GM18499 (cell line): ENCODE measurements around the gene RPSA.
"Not testable (repeated sequence)": the region's sequence is repeated elsewhere in the genome, so short reads cannot be mapped to it uniquely, and the experiment has no call there.

Experiments used
- ATAC-seq: cut with Tn5 transposase; IDR thresholded peaks from one replicate; pipeline ENCODE4 v1.9.1; 2021; ENCODE audit warnings: moderate number of reproducible peaks; ENCODE audit not compliant: insufficient read depth, unreplicated experiment

RPSA gene

DNA sequence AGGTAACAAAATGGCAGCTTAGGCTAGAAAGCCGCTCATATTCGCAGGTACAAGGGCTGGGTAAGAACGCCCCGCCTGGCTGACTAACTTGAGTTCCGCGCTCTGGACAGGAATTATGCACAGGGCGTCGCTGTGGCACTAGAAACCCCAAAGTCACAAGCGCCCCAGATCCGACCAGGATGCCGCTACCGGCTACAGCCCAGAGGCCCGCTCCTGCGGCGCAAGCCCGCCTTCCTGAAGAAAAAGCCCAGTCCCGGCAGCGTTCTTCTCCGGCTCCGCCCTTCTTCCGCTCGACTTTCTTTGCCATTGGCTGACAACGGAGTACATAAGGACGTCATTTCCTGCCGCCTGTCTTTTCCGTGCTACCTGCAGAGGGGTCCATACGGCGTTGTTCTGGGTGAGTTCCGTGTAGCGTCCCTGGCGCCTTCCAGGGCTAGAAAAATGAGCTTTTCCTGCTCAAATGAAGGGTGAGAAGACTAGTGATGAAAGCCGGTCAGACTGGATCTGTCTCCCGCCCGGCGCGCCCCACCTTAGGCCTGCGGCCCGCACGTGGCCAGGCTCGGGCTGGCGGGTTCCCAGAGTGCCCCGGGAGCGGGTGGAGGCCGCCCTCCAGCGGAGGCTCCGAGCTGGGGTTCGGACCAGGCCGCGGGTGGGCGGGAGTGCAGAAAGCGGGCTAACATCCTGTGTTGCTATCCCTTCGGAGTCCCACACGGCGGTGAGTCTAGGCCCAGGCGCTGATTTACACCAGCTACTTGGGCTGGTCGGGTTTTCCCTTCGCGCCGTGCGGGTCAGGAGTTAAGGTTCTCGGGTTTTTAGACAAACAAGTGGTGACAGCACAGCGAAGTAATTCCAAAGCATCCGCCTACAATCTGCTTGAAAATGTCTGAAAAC lies at the start of gene RPSA:
RPSA (plus strand) TSS at position 353 of the 891 bp plus-strand sequence. CDS start 934 bp downstream, outside the sequence.
- peak; percentile 76 for ATAC-seq

DNA sequence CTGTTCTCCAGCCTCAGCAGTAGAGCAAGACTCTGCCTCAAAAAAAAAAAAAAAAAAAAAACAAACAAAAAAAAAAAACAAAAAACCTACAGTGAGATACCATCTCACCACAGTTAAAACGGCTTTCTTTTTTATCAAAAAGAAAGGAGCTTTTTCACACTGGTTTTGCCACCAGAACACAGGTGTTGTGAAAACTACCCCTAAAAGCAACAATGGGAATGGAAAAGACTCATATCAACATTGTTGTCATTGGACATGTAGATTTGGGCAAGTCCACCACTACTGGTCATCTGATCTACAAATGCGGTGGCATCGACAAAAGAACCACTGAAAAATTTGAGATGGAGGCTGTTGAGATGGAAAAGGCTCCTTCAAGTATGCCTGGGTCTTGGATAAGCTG lies 48.2 kb upstream of the RPSA start:
- ATAC-seq: no peak

DNA sequence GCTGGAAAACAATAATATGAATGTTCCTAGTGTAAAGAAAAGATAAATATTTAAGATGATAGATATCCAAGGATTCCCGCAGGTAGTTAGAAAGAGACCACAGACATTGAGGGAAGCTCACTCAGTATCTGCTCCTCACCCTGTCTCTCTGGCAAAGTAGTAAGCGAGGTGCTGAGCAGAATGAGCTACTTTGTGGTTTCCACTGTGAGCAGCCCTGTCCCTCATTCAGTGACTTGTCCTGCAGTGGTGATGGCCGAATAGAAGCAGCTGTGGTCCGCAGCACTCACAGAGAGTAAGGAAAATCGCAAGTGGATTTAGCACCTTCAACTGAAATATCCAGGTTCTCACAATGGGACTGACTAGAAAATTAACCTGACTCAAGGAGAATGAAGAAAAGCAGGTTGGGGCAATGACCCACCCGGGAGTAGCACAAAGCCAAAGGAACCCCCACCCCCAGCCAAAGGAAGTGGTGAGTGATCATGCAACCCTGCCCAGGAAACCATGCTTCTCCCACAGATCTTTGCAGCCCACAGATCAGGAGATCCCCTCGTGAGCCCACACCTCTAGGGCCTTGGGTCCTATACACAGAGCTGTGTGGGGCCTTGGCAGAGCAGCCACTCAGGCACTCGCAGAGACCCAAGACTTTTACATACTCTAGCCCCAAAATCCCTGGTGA lies 45.1 kb upstream of the RPSA start:
- ATAC-seq: no peak

DNA sequence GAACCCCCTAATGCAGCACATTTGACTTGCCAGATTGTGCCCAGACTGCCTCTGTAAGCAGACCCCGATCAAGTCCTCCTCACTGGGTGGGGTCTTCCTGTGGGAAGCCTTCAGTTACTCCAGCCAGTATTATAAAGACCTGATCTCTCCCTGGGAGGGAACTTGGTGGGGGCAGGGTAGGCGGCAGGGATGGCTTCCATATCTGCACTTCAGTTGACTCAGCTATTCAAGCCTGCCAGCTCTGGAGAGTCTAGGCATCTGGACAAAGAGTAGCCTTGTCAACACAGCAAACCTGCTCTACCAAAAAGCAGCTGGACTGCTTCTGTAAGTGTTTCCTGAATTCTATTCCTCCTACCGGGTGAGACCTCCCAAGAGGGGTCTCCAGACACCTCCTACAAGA lies 44.3 kb upstream of the RPSA start:
- no peak for ATAC-seq

GRCh38 chr3:39362812-39363211 lies 43.7 kb upstream of the RPSA start:
- ATAC-seq: no peak

- not testable (repeated sequence) for ATAC-seq
These were observed 36.1 kb upstream of the RPSA start for GRCh38 chr3:39370450-39370849.

DNA sequence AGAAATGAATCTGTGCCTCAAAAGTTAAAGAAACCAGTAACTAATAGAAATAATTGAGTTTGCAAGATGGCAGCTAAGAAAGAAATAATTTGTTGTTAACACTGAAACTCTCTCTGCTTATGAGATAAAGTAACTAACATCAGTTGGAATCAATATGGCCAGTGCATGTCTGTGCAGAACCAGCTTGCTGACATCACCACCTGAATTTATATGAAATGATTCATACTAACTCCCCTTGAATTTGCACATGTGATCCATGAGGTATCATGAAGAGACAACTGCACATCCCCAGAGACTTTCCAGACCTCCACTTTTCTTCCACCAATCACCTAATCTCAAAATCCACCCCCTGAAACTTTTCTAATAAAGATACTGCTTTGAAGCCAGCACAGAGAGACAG lies 33.7 kb upstream of the RPSA start:
- no peak for ATAC-seq

- ATAC-seq: no peak
These were observed 29.4 kb upstream of the RPSA start for GRCh38 chr3:39376959-39377634.

DNA sequence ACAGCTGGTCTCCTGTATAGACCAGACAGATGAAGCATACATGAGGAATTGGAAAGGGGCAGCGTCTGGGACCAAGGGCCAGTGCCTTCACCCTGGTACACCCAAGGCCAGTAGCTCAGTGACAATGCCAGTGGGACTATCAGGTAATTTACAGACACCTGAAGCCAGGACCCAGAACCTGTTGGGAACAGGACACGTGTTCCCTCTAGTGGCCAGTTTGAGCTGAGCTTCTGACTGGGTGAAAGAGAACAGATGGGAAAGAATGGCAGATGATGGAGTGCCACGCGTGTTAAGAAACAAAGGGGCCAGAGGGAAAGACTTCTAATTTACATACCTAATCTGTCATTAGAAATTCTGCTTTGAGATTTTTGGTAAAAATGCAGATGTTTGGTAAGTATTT lies 28.4 kb upstream of the RPSA start:
- ATAC-seq: peak; percentile 57

DNA sequence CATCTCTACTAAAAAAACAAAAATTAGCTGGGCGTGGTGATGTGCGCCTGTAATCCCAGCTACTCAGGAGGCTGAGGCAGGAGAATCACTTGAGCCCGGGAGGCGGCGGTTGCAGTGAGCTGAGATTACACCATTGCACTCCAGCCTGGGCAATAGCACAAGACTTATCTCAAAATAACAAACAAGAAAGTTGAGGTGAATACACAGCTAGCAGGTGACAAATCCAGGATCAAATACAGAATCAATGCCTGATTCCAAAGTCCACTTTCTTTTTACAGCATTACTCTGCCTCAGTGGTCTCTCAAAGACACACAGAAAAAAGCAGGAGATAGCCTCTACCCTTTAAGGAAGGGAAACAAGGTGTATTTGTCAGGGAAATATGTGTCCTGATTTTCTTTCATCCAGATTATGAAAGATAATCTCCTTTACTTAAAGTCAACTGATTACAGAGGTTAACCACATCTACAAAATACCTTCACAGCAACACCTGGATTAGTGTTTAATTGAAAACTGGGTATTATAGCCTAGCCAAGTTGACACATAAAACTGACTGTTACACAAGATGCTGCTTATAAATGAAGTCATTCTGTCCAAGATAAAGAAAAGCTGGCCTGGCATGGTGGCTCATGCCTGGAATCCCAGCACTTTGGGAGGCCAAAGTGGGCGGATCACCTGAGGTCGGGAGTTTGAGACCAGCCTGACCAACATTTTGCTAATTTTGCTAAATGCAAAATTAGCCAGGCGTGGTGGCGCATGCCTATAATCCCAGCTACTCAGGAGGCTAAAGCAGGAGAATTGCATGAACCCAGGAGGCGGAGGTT lies 27.4 kb upstream of the RPSA start:
- ATAC-seq: no peak

DNA sequence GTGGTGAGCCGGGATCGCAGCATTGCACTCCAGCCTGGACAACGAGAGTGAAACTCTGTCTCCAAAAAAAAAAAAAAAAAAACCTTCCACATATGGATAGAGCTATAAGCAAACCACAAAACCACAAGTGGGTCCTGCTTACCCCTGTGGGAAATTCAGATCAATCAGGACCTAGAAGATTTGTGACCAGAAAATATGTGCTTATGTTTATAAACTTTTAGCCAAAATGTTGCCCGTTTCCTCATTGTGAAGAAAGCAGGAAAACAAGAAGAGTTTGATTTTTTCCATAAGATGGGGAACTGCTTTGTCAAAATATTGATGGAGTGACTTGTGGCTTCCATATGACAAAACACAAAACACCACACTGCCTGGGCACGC lies 26.8 kb upstream of the RPSA start:
- ATAC-seq: no peak

GRCh38 chr3:39381432-39381831 lies 25.1 kb upstream of the RPSA start:
- ATAC-seq: no peak

DNA sequence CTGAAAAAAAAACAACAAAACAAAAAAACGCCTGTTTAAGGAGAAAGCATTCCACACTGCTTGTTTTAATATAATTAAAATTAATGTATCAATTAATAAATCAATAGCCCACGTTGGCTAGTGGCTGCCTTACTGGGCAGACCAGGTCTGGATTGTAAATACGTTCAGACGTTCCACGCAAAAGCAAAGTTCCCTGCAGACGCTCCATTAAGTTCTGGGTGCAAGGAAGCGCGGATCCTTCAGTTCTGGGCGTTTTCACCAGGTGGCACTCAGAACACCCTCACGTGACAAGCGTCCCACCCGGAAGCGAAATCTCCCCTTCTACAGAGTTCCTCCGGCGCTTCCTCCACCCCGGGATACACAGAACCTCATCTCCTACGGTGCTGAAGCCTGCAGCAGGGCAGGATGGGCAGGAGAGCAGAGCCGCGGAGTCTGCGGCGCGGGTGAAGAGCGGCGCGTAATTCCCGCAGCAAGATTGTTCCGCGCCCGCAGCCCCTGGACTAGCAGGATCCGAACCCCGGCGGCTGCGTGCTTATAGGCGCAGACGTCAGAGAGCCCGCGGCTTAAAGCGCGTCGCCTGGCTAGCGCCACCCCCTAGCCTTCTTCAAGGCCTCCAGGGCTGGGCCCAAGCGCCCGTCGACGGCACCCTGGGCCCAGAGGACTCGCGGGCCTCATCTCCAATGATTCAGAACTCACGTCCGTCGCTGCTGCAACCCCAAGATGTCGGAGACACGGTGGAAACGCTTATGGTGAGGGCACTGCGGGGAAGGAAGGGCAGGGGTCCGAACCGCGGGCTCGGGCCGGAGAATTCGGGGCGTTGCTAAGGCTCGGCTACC lies 23.3 kb upstream of the RPSA start, which contains the start of gene SLC25A38:
SLC25A38 (plus strand) TSS at position 326 of the 836 bp plus-strand sequence; CDS start at position 681, 355 bp downstream.
- peak; percentile 56 for ATAC-seq

DNA sequence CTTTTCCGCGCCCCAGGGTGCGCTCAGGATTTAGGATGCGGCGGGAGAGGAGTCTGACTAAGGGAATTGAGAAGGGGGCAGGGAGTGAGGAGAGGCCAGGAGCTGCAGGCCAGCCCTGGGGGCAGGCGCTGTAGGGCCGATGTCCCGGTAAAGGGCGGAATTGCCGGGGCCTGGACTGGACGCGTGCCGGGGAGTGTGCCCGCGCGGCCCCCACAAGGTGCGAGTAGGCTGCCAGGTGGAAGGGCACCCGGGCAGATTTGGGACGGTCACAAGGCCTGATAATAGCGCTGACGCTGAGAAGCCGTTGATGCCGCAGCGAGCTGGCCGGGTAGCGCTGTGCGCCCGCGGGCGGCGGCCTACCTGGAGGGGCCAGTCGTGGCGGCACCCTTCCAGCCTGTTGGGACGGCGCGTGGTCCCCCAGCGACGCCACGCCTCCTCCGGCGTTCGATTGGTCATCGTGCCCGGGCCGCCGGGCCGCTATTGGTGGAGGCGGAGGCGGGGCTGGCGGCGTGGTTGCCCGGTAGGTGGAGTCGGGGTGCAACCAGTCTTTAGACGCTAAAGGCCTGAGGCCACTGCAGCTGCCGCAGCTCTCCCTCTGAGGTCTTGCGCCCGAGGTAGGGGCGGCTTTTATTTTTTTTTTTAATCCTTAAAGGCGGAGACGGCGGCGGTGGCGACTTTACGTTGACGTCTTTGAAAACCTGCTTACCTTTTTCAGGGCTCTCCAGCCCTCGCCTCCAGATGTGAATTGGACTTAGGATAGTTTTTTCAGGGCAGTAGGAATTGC lies 22.4 kb upstream of the RPSA start:
- peak; percentile 33 for ATAC-seq

- ATAC-seq: no peak
These were observed 21.9 kb upstream of the RPSA start for GRCh38 chr3:39384665-39385000.

GRCh38 chr3:39385456-39386090 lies 20.9 kb upstream of the RPSA start:
- ATAC-seq: no peak

GRCh38 chr3:39386318-39386717 lies 20.2 kb upstream of the RPSA start:
- no peak for ATAC-seq

GRCh38 chr3:39387411-39387975 lies 19.0 kb upstream of the RPSA start:
- no peak for ATAC-seq
